Prostate gland (tissue), 2 donors: ENCODE results near the gene SLC22A1. TPM values are rescaled to one million over a fixed set of nuclear protein-coding genes. Genes with fewer than 3 reads are reported as not detected.

Experiments used
- DNase-seq: peaks from one replicate; pipeline ENCODE4 v3.0.0-alpha.2; 2019; ENCODE audit warnings: low spot score
- H3K27ac ChIP-seq, 2 donors: fragments of 200-600 bp; sonication (generic); 2 replicates each; pipeline ENCODE4 v1.5.1; 2017 to 2019
- H3K27me3 ChIP-seq: fragments of 200-600 bp; sonication (generic); replicated peaks from 2 replicates; pipeline ENCODE4 v1.5.1; 2019; ENCODE audit not compliant: insufficient read depth
- H3K36me3 ChIP-seq, 2 donors: fragments of 200-600 bp; sonication (generic); 1 replicate in 1 of 2; 2 replicates in 1 of 2; pipeline versions ENCODE4 v1.5.1 to v1.8.1; 2017 to 2019
- H3K4me1 ChIP-seq: fragments of 200-600 bp; sonication (generic); replicated peaks from 2 replicates; pipeline ENCODE4 v1.5.1; 2019
- H3K4me3 ChIP-seq, 2 donors: fragments of 200-600 bp; sonication (generic); 2 replicates each; pipeline ENCODE4 v1.5.1; 2017 to 2019
- H3K9me3 ChIP-seq: fragments of 200-600 bp; sonication (generic); 2 replicates; pipeline ENCODE4 v1.5.1; 2017
- POLR2A ChIP-seq: fragments of 450-650 bp; IDR thresholded peaks from one replicate; pipeline ENCODE4 v1.6.1; 2016; ENCODE audit warnings: antibody characterized with exemption, mild to moderate bottlenecking
- POLR2AphosphoS5 ChIP-seq: sonication (generic); formaldehyde crosslinking; IDR thresholded peaks from one replicate; pipeline ENCODE4 v1.6.1; 2017; ENCODE audit warnings: antibody characterized with exemption
- WGBS: methylation state at CpG from one replicate; pipeline ENCODE4 v1.1.5; 2018; 5-methylcytosine and 5-hydroxymethylcytosine counted together
- intact Hi-C: fragments of 100-400 bp; cut with DNase I; formaldehyde crosslinking; loops from one replicate; pipeline ENCODE4 v1.14.2; 2022
- total RNA-seq, 2 donors: library from RNA; depleted of rRNA; stranded (reverse); fragments of >200 nt; gene quantifications; one replicate each; pipeline ENCODE4 v1.1.0, GENCODE V29; 2016
- TF ChIP-seq, protein P1 (sequence below), 4 experiments: fragments of 200-600 bp in 2 of 4; fragments of 450-650 bp in 2 of 4; sonication (generic) in 2 of 4; IDR thresholded peaks; 1 replicate in 3 of 4; 2 replicates in 1 of 4; pipeline ENCODE4 v1.5.1; 2016 to 2019; ENCODE audit warnings: antibody characterized with exemption in 4 of 4, mild to moderate bottlenecking in 2 of 4, moderate library complexity in 2 of 4

Gene SLC22A1
- total RNA-seq, 2 donors from 2014 or later, result 0.80 to 4.4 TPM

DNA sequence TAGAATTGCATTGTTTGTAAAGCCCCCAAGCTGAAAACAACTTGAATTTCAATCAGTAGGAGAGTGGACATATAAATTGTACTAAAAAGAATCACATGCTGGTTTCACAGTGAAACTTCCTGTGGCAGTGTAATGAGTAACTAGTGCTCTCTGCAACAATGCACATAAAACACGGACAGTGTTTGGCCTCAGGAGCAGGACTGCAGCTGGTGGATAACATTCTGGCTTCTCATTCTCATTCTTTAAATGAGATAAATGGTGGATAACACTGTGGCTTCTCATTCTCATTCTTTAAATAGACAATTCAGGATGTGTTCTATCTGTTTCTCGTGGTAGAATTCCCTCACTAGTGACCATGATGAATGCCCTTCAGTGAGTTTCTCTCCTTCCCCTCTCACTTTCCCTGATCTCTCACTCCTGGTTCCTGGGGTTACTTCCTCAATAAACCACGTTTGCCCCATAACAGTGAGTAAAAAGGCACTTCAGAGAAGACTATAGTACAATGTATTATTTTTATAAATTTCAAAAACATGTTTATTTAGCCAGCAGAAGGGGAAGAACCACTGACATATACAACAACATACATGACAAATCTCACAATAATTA is 77.1 kb downstream of the SLC22A1 start:
- Histone ChIP-seq H3K9me3 (no peaks in the 10 kb centered on the region), H3K36me3 (no peaks in the 10 kb centered on the region), H3K4me1 (no peaks in the 10 kb centered on the region), H3K27ac (peak overlapping the region in 1 of 2 donors; percentile 53), H3K4me3 (no peak overlapping the region), H3K27me3 (no peaks in the 10 kb centered on the region)
- intact Hi-C loops, result no loop called here
- WGBS, result 14% methylated on average over 3 of the region's 3 CpGs
- DNase-seq, result no peak
- TF ChIP-seq POLR2AphosphoS5, result peak; percentile 20
- TF ChIP-seq, protein P1, sequence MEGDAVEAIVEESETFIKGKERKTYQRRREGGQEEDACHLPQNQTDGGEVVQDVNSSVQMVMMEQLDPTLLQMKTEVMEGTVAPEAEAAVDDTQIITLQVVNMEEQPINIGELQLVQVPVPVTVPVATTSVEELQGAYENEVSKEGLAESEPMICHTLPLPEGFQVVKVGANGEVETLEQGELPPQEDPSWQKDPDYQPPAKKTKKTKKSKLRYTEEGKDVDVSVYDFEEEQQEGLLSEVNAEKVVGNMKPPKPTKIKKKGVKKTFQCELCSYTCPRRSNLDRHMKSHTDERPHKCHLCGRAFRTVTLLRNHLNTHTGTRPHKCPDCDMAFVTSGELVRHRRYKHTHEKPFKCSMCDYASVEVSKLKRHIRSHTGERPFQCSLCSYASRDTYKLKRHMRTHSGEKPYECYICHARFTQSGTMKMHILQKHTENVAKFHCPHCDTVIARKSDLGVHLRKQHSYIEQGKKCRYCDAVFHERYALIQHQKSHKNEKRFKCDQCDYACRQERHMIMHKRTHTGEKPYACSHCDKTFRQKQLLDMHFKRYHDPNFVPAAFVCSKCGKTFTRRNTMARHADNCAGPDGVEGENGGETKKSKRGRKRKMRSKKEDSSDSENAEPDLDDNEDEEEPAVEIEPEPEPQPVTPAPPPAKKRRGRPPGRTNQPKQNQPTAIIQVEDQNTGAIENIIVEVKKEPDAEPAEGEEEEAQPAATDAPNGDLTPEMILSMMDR (IDR thresholded peaks at IDR 0.05), result no peak

- no peaks in the 10 kb centered on the region for H3K4me1 ChIP-seq
- 87% methylated on average over 2 of the region's 2 CpGs for WGBS
- no peaks in the 10 kb centered on the region for H3K27me3 ChIP-seq
- no peaks in the 10 kb centered on the region for H3K9me3 ChIP-seq
- no peak overlapping the region for H3K4me3 ChIP-seq
- no peak for TF ChIP-seq POLR2A
- H3K36me3 ChIP-seq, result no peaks in the 10 kb centered on the region
- intact Hi-C loops, result no loop called here
- H3K27ac ChIP-seq, result no peak overlapping the region
- no peak for DNase-seq
These were observed 79.4 kb downstream of the SLC22A1 start for GRCh38 chr6:160201061-160201460.

DNA sequence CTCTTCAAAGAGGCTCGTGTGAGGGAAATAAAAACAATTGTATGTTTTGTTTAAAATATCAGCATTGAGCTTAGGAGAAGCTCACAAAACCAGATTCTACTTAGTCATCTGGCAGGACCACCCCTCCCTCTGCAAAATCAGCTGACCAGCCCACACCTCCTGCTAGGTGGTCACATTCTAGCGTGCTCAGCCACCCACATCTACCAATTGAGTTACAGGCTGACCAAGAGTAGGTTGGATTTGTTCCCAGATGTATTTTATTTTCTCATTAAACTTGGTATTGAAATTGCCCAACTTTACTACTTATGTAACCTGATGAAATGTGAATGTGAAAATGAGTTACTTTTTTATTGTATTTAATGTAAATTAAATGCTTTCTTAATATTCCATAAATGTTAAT is 80.8 kb downstream of the SLC22A1 start:
- intact Hi-C loops, result no loop called here
- TF ChIP-seq, protein P1 (IDR thresholded peaks at IDR 0.05), result no peak
- TF ChIP-seq POLR2A (no peak), POLR2AphosphoS5 (no peak)
- Histone ChIP-seq H3K4me3 (no peak overlapping the region), H3K27ac (no peak overlapping the region), H3K27me3 (no peaks in the 10 kb centered on the region), H3K4me1 (no peaks in the 10 kb centered on the region), H3K36me3 (no peaks in the 10 kb centered on the region), H3K9me3 (no peaks in the 10 kb centered on the region)
- DNase-seq, result no peak
- 27% methylated on average over 2 of the region's 2 CpGs for WGBS

GRCh38 chr6:160203076-160203475 is 81.5 kb downstream of the SLC22A1 start:
- Histone ChIP-seq H3K36me3 (no peaks in the 10 kb centered on the region), H3K27ac (no peak overlapping the region), H3K4me1 (no peaks in the 10 kb centered on the region), H3K9me3 (no peaks in the 10 kb centered on the region), H3K4me3 (no peak overlapping the region), H3K27me3 (no peaks in the 10 kb centered on the region)
- WGBS, result 79% methylated on average over 3 of the region's 3 CpGs
- intact Hi-C loops, result no loop called here
- DNase-seq, result no peak
- no peak for TF ChIP-seq POLR2AphosphoS5
- no peak for TF ChIP-seq POLR2A
- TF ChIP-seq, protein P1 (IDR thresholded peaks at IDR 0.05), result no peak

- intact Hi-C loops, result no loop called here
- DNase-seq, result no peak
- Histone ChIP-seq H3K27ac (no peak overlapping the region), H3K4me1 (no peaks in the 10 kb centered on the region), H3K4me3 (no peak overlapping the region), H3K9me3 (no peaks in the 10 kb centered on the region), H3K27me3 (no peaks in the 10 kb centered on the region), H3K36me3 (no peaks in the 10 kb centered on the region)
- TF ChIP-seq POLR2A (no peak), POLR2AphosphoS5 (no peak)
- TF ChIP-seq, protein P1 (IDR thresholded peaks at IDR 0.05), result no peak
These were observed 81.9 kb downstream of the SLC22A1 start for GRCh38 chr6:160203522-160203921.
